ENCODE results near the gene DYNLT1. TPM values are rescaled to one million over a fixed set of nuclear protein-coding genes. Genes with fewer than 3 reads are reported as not detected.

The DYNLT1 gene
- total RNA-seq, 4 donors from 2014 or later = 83.9 to 125 (median 113) TPM

GRCh38 chr6:158639056-158639455 is 5.5 kb downstream of the DYNLT1 start:
- Histone ChIP-seq H3K4me1 (peaks cover 9 to 60% (median 10%) of the 10 kb centered on the region in 3 donors), H3K9me3 (no peaks in the 10 kb centered on the region), H3K27ac (peak overlapping the region in 1 of 4 donors; percentile 25), H3K36me3 (peaks cover 0 to 36% of the 10 kb centered on the region in 2 donors), H3K27me3 (no peaks in the 10 kb centered on the region), H3K4me3 (no peak overlapping the region)
- TF ChIP-seq EP300 (IDR thresholded peaks at IDR 0.05) (no peak), CTCF (IDR thresholded peaks at IDR 0.05) (no peak), POLR2AphosphoS5 (IDR thresholded peaks at IDR 0.05) (no peak), POLR2A (IDR thresholded peaks at IDR 0.05) (no peak)
- ATAC-seq = no peak
- 83 to 100% methylated on average over 1 to 3 of the region's 5 CpGs for WGBS, 2 donors (ENCODE audit: low coverage in 1 of 2)

- Histone ChIP-seq H3K27ac (peak overlapping the region in 1 of 4 donors; percentile 9), H3K27me3 (no peaks in the 10 kb centered on the region), H3K9me3 (no peaks in the 10 kb centered on the region), H3K36me3 (peaks cover 0 to 36% of the 10 kb centered on the region in 2 donors), H3K4me3 (no peak overlapping the region), H3K4me1 (peaks cover 9 to 53% (median 10%) of the 10 kb centered on the region in 3 donors)
- WGBS, 2 donors (ENCODE audit: low coverage in 1 of 2) = 63 to 71% methylated on average over 1 to 3 of the region's 3 CpGs
- no peak for ATAC-seq
- no peak for TF ChIP-seq EP300 (IDR thresholded peaks at IDR 0.05)
Measured at GRCh38 chr6:158638324-158638854, 6.2 kb downstream of the DYNLT1 start.

GRCh38 chr6:158636778-158637177 is 7.8 kb downstream of the DYNLT1 start:
- peaks cover 0 to 49% of the 10 kb centered on the region in 2 donors for H3K36me3 ChIP-seq
- peaks cover 0 to 45% (median 7%) of the 10 kb centered on the region in 3 donors for H3K4me1 ChIP-seq
- 87 to 90% methylated on average over 5 to 8 of the region's 8 CpGs for WGBS, 2 donors (ENCODE audit: low coverage in 1 of 2)
- no peaks in the 10 kb centered on the region for H3K9me3 ChIP-seq
- no peaks in the 10 kb centered on the region for H3K27me3 ChIP-seq
- H3K27ac ChIP-seq = no peak overlapping the region
- ATAC-seq = no peak
- TF ChIP-seq POLR2A (IDR thresholded peaks at IDR 0.05) (no peak), CTCF (IDR thresholded peaks at IDR 0.05) (no peak), POLR2AphosphoS5 (IDR thresholded peaks at IDR 0.05) (no peak), EP300 (IDR thresholded peaks at IDR 0.05) (no peak)
- H3K4me3 ChIP-seq = no peak overlapping the region

GRCh38 chr6:158635427-158636073 is 9.0 kb downstream of the DYNLT1 start:
- Histone ChIP-seq H3K36me3 (peaks cover 0 to 55% of the 10 kb centered on the region in 2 donors), H3K27ac (peak overlapping the region in 1 of 4 donors; percentile 6)
- no peak for ATAC-seq

More at GRCh38 chr6:158635427-158636073, 9.0 kb downstream of the DYNLT1 start:
- 79 to 82% methylated on average over 4 to 6 of the region's 7 CpGs for WGBS, 2 donors (ENCODE audit: low coverage in 1 of 2)
- no peaks in the 10 kb centered on the region for H3K27me3 ChIP-seq
- H3K9me3 ChIP-seq = no peaks in the 10 kb centered on the region
- peaks cover 0 to 45% (median 19%) of the 10 kb centered on the region in 3 donors for H3K4me1 ChIP-seq
- H3K4me3 ChIP-seq = no peak overlapping the region
- TF ChIP-seq CTCF (IDR thresholded peaks at IDR 0.05) (no peak), POLR2A (IDR thresholded peaks at IDR 0.05) (no peak), POLR2AphosphoS5 (IDR thresholded peaks at IDR 0.05) (no peak), EP300 (IDR thresholded peaks at IDR 0.05) (no peak)

Data from gastroesophageal sphincter (tissue), 4 donors.